ENCODE results near the gene C5orf46.
"Not testable (repeated sequence)": the region's sequence is repeated elsewhere in the genome, so short reads cannot be mapped to it uniquely, and the experiment has no call there.

C5orf46 gene

GRCh38 chr5:147906326-147907095, at the start of gene C5orf46:
Gene C5orf46 (minus strand): TSS chr5:147906538. CDS start chr5:147906501, 37 bp downstream.
- H3F3A ChIP-seq (ENCODE audit: insufficient read depth, low read length), result no peaks in the 10 kb centered on the region
- no peak within 1 kb of the TSS for H3K9ac ChIP-seq (ENCODE audit: low read length)
- H3K27ac ChIP-seq (ENCODE audit: low read length), result no peak within 1 kb of the TSS
- H3K4me3 ChIP-seq (ENCODE audit: low read length), result no peak within 1 kb of the TSS
- H3K9me3 ChIP-seq (replicated peaks; ENCODE audit: insufficient read depth, low read length), result no peaks in the 10 kb centered on the region
- H3K36me3 ChIP-seq (replicated peaks; ENCODE audit: insufficient read depth, low read length), result no peaks in the 10 kb centered on the region
- H3K4me2 ChIP-seq (ENCODE audit: low read depth, low read length), result no peak within 1 kb of the TSS
- no peaks in the 10 kb centered on the region for H3K27me3 ChIP-seq (replicated peaks; ENCODE audit: insufficient read depth, low read length)
- H4K20me1 ChIP-seq (ENCODE audit: insufficient read depth, low read length), result no peaks in the 10 kb centered on the region
- no peaks in the 10 kb centered on the region for H3K9me2 ChIP-seq (replicated peaks; ENCODE audit: insufficient read depth, low read length)
- TF ChIP-seq CTCF (IDR thresholded peaks at IDR 0.05; ENCODE audit: low read length), result no peak
- TF ChIP-seq EZH2 (optimal IDR thresholded peaks at IDR 0.05; ENCODE audit: low read depth, low read length), result no peak
- no peak for TF ChIP-seq EZH2phosphoT487 (IDR thresholded peaks at IDR 0.05; ENCODE audit: low read length)
- no peak for DNase-seq
- no peaks in the 10 kb centered on the region for H3K79me2 ChIP-seq (ENCODE audit: low read length)
- no peak within 1 kb of the TSS for H2AFZ ChIP-seq (ENCODE audit: low read length)
- no peaks in the 10 kb centered on the region for H3K4me1 ChIP-seq (ENCODE audit: low read length)

- Histone ChIP-seq H3K36me3 (replicated peaks; ENCODE audit: insufficient read depth, low read length) (no peaks in the 10 kb centered on the region), H4K20me1 (ENCODE audit: insufficient read depth, low read length) (no peaks in the 10 kb centered on the region), H3K27ac (ENCODE audit: low read length) (no peak overlapping the region), H3K4me1 (ENCODE audit: low read length) (no peaks in the 10 kb centered on the region), H3K9ac (ENCODE audit: low read length) (no peak overlapping the region), H3F3A (ENCODE audit: insufficient read depth, low read length) (no peaks in the 10 kb centered on the region), H3K27me3 (replicated peaks; ENCODE audit: insufficient read depth, low read length) (no peaks in the 10 kb centered on the region), H3K4me2 (ENCODE audit: low read depth, low read length) (no peak overlapping the region), H2AFZ (ENCODE audit: low read length) (no peak overlapping the region), H3K9me2 (replicated peaks; ENCODE audit: insufficient read depth, low read length) (no peaks in the 10 kb centered on the region), H3K9me3 (replicated peaks; ENCODE audit: insufficient read depth, low read length) (no peaks in the 10 kb centered on the region), H3K79me2 (ENCODE audit: low read length) (no peaks in the 10 kb centered on the region), H3K4me3 (ENCODE audit: low read length) (no peak overlapping the region)
- no peak for DNase-seq
- TF ChIP-seq CTCF (IDR thresholded peaks at IDR 0.05; ENCODE audit: low read length), result no peak
- no peak for TF ChIP-seq EZH2 (optimal IDR thresholded peaks at IDR 0.05; ENCODE audit: low read depth, low read length)
- TF ChIP-seq EZH2phosphoT487 (IDR thresholded peaks at IDR 0.05; ENCODE audit: low read length), result no peak
These were observed 48.6 kb upstream of the C5orf46 start for GRCh38 chr5:147954971-147955370.

- Histone ChIP-seq H3K27ac (ENCODE audit: low read length) (no peak overlapping the region), H3K79me2 (ENCODE audit: low read length) (no peaks in the 10 kb centered on the region), H3K9ac (ENCODE audit: low read length) (no peak overlapping the region), H3K4me3 (ENCODE audit: low read length) (no peak overlapping the region), H3K9me2 (replicated peaks; ENCODE audit: insufficient read depth, low read length) (no peaks in the 10 kb centered on the region), H3K36me3 (replicated peaks; ENCODE audit: insufficient read depth, low read length) (no peaks in the 10 kb centered on the region), H4K20me1 (ENCODE audit: insufficient read depth, low read length) (no peaks in the 10 kb centered on the region), H3F3A (ENCODE audit: insufficient read depth, low read length) (no peaks in the 10 kb centered on the region), H2AFZ (ENCODE audit: low read length) (peak overlapping the region; percentile 36), H3K4me1 (ENCODE audit: low read length) (no peaks in the 10 kb centered on the region), H3K9me3 (replicated peaks; ENCODE audit: insufficient read depth, low read length) (no peaks in the 10 kb centered on the region), H3K27me3 (replicated peaks; ENCODE audit: insufficient read depth, low read length) (no peaks in the 10 kb centered on the region), H3K4me2 (ENCODE audit: low read depth, low read length) (no peak overlapping the region)
- TF ChIP-seq EZH2phosphoT487 (IDR thresholded peaks at IDR 0.05; ENCODE audit: low read length) (no peak), CTCF (IDR thresholded peaks at IDR 0.05; ENCODE audit: low read length) (peak; percentile 71)
- peak; percentile 64 for DNase-seq
These were observed 43.6 kb upstream of the C5orf46 start for GRCh38 chr5:147949711-147950573.

- H3K36me3 ChIP-seq (replicated peaks; ENCODE audit: insufficient read depth, low read length); H3K9me2 ChIP-seq (replicated peaks; ENCODE audit: insufficient read depth, low read length); H2AFZ ChIP-seq (ENCODE audit: low read length); H3K27ac ChIP-seq (ENCODE audit: low read length); H3K79me2 ChIP-seq (ENCODE audit: low read length); H3K27me3 ChIP-seq (replicated peaks; ENCODE audit: insufficient read depth, low read length); H4K20me1 ChIP-seq (ENCODE audit: insufficient read depth, low read length); DNase-seq; H3K4me1 ChIP-seq (ENCODE audit: low read length); H3K9ac ChIP-seq (ENCODE audit: low read length); H3K4me3 ChIP-seq (ENCODE audit: low read length); H3K4me2 ChIP-seq (ENCODE audit: low read depth, low read length); H3K9me3 ChIP-seq (replicated peaks; ENCODE audit: insufficient read depth, low read length); H3F3A ChIP-seq (ENCODE audit: insufficient read depth, low read length): not testable (repeated sequence)
These were observed 40.4 kb upstream of the C5orf46 start for GRCh38 chr5:147946658-147947274.

All from MM.1S (cell line).